Caco-2 (cell line): ENCODE measurements around the gene AP4E1. TPM values are rescaled to one million over a fixed set of nuclear protein-coding genes. Genes with fewer than 3 reads are reported as not detected.

Experiments used
- BruUV-seq: library from RNA; stranded (reverse); fragments of 400-500 nt; replicated peaks from 2 replicates; lab custom pipeline; 2021; lab: Mats Ljungman, UMichigan
- CTCF ChIA-PET: fragments of 300-600 bp; sonication (Branson Sonifier 250); formaldehyde crosslinking; loops from one replicate; lab custom pipeline; 2022; ENCODE audit warnings: antibody characterized with exemption; lab: Charles Lee
- POLR2A ChIA-PET: fragments of 300-600 bp; sonication (Branson Sonifier 250); formaldehyde crosslinking; loops from one replicate; lab custom pipeline; 2022; ENCODE audit warnings: antibody characterized with exemption; lab: Charles Lee
- DNase-seq, 2 experiments: peaks; one replicate each; pipeline versions ENCODE4 v3.0.0 to v3.0.0-alpha.2; 2020 to 2022
- H3K27me3 ChIP-seq: replicated peaks from 2 replicates; pipeline ENCODE4 v1.6.0; 2011; ENCODE audit warnings: low read length; ENCODE audit not compliant: control insufficient read depth, insufficient read depth
- H3K36me3 ChIP-seq: 2 replicates; pipeline ENCODE4 v1.5.1; 2011; ENCODE audit warnings: low read length; ENCODE audit not compliant: control insufficient read depth, insufficient read depth
- H3K4me1 ChIP-seq: fragments of 250-450 bp; sonication (Bioruptor Pico); 2 replicates; pipeline ENCODE4 v1.5.1; 2020; ENCODE audit warnings: mild to moderate bottlenecking
- H3K4me3 ChIP-seq: 2 replicates; pipeline ENCODE4 v1.5.1; 2011; ENCODE audit warnings: low read depth, mild to moderate bottlenecking, control low read depth, low read length
- H3K9me3 ChIP-seq: fragments of 250-450 bp; sonication (Bioruptor Pico); 2 replicates; pipeline ENCODE4 v1.5.1; 2020; ENCODE audit warnings: mild to moderate bottlenecking, moderate library complexity
- H3K27ac Mint-ChIP-seq: one replicate; pipeline ENCODE4 v1.8.0; 2022; ENCODE audit warnings: mixed read lengths; ENCODE audit not compliant: unreplicated experiment
- H3K27me3 Mint-ChIP-seq: one replicate; pipeline ENCODE4 v1.8.0; 2022; ENCODE audit warnings: mixed read lengths; ENCODE audit not compliant: insufficient read depth, unreplicated experiment
- H3K36me3 Mint-ChIP-seq: one replicate; pipeline ENCODE4 v1.8.0; 2022; ENCODE audit warnings: mild to moderate bottlenecking, mixed read lengths; ENCODE audit not compliant: insufficient read depth, unreplicated experiment
- H3K4me1 Mint-ChIP-seq: one replicate; pipeline ENCODE4 v1.8.0; 2022; ENCODE audit warnings: low read depth, mixed read lengths; ENCODE audit not compliant: unreplicated experiment
- H3K4me3 Mint-ChIP-seq: one replicate; pipeline ENCODE4 v1.8.0; 2022; ENCODE audit warnings: mild to moderate bottlenecking, moderate library complexity, mixed read lengths; ENCODE audit not compliant: unreplicated experiment
- H3K9me3 Mint-ChIP-seq: one replicate; pipeline ENCODE4 v1.8.0; 2022; ENCODE audit warnings: mixed read lengths; ENCODE audit not compliant: unreplicated experiment
- CTCF ChIP-seq, 2 experiments: fragments of 200-600 bp in 1 of 2; IDR thresholded peaks; 1 replicate in 1 of 2; 2 replicates in 1 of 2; pipeline versions ENCODE4 v1.5.1 to v1.8.0; 2011 to 2022; ENCODE audit warnings: antibody characterized with exemption in 1 of 2, control low read depth in 1 of 2, inconsistent platforms in 1 of 2, low read depth in 1 of 2, low read length in 1 of 2, mild to moderate bottlenecking in 1 of 2, moderate library complexity in 1 of 2; ENCODE audit not compliant: insufficient read depth in 1 of 2, severe bottlenecking in 1 of 2, unreplicated experiment in 1 of 2
- intact Hi-C: fragments of 100-400 bp; cut with micrococcal nuclease; formaldehyde crosslinking; loops from one replicate; pipeline ENCODE4 v1.10.0; 2022; ENCODE audit not compliant: unreplicated experiment
- total RNA-seq: library from RNA; stranded (reverse); gene quantifications from 2 replicates; pipeline ENCODE4 v1.2.3, GENCODE V29; 2022

AP4E1 gene
- total RNA-seq, 1 experiment from 2014 or later, result 15.9 TPM

DNA sequence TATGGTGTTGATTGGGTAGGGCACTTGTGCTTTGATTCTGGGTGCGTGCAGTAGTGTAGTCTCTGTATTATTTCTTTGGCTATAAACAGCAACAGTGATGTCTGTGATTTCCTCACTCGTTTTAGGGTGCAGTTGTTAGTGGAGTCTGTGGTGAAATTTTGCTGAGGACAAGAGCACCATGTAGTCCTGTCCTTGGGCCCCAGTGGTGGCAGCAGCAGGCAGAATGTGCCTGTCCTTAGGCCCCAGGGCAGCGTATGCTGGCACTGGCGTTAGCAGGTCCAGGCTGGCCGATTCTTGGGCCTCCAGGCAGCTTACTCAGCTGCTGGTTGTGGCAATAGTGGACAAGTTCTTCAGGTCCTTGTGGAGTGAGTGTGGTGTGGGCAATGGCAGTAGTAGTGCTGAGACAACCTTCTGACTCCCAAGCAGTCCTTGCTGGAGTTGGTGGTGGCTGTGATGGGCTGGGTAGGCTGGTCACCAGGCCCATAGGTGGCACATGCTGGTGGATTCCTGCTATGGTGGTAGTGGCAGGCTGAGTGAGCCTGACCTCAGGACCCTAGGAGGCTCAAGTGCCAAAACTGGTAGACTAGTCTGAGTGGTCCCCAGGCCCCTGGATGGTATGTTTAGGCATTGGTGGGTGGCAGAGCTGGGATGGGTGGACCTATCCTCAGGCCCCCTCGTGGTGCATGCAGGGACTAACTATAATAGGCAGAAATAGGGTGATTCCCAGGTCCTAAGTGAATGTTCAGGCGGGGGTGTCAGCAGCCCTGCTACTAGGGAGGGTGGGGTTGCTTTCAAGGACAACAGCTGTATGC is 129.9 kb downstream of the AP4E1 start:
- ChIA-PET POLR2A (no interaction called here), CTCF (no interaction called here)
- Mint-ChIP-seq H3K27ac (peak overlapping the region; percentile 97), H3K27me3 (no peaks in the 10 kb centered on the region), H3K9me3 (peaks cover 9% of the 10 kb centered on the region), H3K4me1 (peaks cover 15% of the 10 kb centered on the region), H3K4me3 (peak overlapping the region; percentile 93), H3K36me3 (peaks cover 6% of the 10 kb centered on the region)
- BruUV-seq, result no TSS peak
- Histone ChIP-seq H3K4me3 (peak overlapping the region; percentile 37), H3K36me3 (no peaks in the 10 kb centered on the region), H3K9me3 (no peaks in the 10 kb centered on the region), H3K27me3 (no peaks in the 10 kb centered on the region), H3K4me1 (peaks cover 8% of the 10 kb centered on the region; the same call in 1 of the 2 replicates)
- TF ChIP-seq CTCF (IDR thresholded peaks at IDR 0.05; ENCODE audit: insufficient read depth in 1 of 2, low read depth in 1 of 2, low read length in 1 of 2, severe bottlenecking in 1 of 2, unreplicated experiment in 1 of 2), result no peak
- DNase-seq, result no peak
- intact Hi-C loops, result no loop called here

- Histone ChIP-seq H3K36me3 (no peaks in the 10 kb centered on the region), H3K4me3 (no peak overlapping the region), H3K4me1 (peaks cover 8% of the 10 kb centered on the region; the same call in 1 of the 2 replicates), H3K27me3 (no peaks in the 10 kb centered on the region), H3K9me3 (no peaks in the 10 kb centered on the region)
- Mint-ChIP-seq H3K27me3 (no peaks in the 10 kb centered on the region), H3K27ac (no peak overlapping the region), H3K4me3 (no peak overlapping the region), H3K36me3 (peaks cover 6% of the 10 kb centered on the region), H3K9me3 (peaks cover 9% of the 10 kb centered on the region), H3K4me1 (peaks cover 15% of the 10 kb centered on the region)
- POLR2A ChIA-PET, result no interaction called here
- no peak for DNase-seq
- CTCF ChIA-PET, result no interaction called here
- no TSS peak for BruUV-seq
- TF ChIP-seq CTCF (IDR thresholded peaks at IDR 0.05; ENCODE audit: insufficient read depth in 1 of 2, low read depth in 1 of 2, low read length in 1 of 2, severe bottlenecking in 1 of 2, unreplicated experiment in 1 of 2), result no peak
- intact Hi-C loops, result no loop called here
Observed at GRCh38 chr15:51038974-51039319, 130.5 kb downstream of the AP4E1 start.

GRCh38 chr15:51044037-51044727 is 135.7 kb downstream of the AP4E1 start:
- Mint-ChIP-seq H3K4me1 (peaks cover 6% of the 10 kb centered on the region), H3K4me3 (no peak overlapping the region), H3K9me3 (no peaks in the 10 kb centered on the region), H3K27ac (no peak overlapping the region), H3K27me3 (no peaks in the 10 kb centered on the region), H3K36me3 (peaks cover 4% of the 10 kb centered on the region)
- ChIA-PET POLR2A (no interaction called here), CTCF (no interaction called here)
- H3K4me1 ChIP-seq, result no peaks in the 10 kb centered on the region
- no peak for TF ChIP-seq CTCF (IDR thresholded peaks at IDR 0.05; ENCODE audit: insufficient read depth in 1 of 2, low read depth in 1 of 2, low read length in 1 of 2, severe bottlenecking in 1 of 2, unreplicated experiment in 1 of 2)
- no peak for DNase-seq
- intact Hi-C loops, result no loop called here
- BruUV-seq, result no TSS peak
- no peaks in the 10 kb centered on the region for H3K27me3 ChIP-seq
- H3K9me3 ChIP-seq, result no peaks in the 10 kb centered on the region
- no peaks in the 10 kb centered on the region for H3K36me3 ChIP-seq
- H3K4me3 ChIP-seq, result no peak overlapping the region
